Activated CD4-positive, alpha-beta T cell treated with anti-CD3 and anti-CD28 coated beads, Interleukin-2, amount 50 U/mL, for 48 hours (primary cell): ENCODE results near the gene TMEM233.

Experiments
- DNase-seq, 2 experiments: peaks; one replicate each; pipeline ENCODE4 v3.0.0-alpha.2; 2020

Gene TMEM233

DNA sequence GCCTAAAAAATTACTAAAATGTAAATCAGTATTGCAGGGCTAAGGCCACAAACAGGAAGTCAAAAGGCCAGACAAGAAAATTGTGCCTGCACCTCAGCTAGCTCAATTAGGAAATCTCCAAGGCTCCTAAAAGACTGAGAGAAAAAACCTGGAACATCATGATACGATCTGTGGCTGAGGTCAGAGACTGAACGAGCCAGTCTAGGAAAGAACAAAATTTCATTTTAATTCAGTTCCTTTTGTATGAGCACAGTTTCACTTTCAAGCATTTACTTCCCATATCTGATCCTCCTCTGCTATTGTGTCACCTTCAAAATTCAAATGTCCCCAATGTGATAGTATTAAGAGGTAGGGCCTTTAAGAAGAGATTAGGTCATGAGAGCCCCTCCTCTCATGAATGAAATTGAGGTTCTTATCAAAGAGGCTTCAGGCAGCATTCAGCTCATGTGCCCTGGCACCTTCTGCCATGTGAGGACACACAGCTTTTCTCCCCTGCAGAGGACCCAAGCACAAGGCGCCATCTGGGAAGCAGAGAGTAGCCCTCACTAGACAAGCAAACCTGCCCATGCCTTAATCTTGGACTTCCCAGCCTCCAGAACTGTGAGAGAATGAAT lies 89.2 kb downstream of the TMEM233 start:
- DNase-seq: no peak

GRCh38 chr12:119683413-119683812 lies 89.8 kb downstream of the TMEM233 start:
- no peak for DNase-seq

- DNase-seq: no peak
These were observed 90.2 kb downstream of the TMEM233 start for GRCh38 chr12:119683816-119684215.

GRCh38 chr12:119684711-119685369 lies 91.3 kb downstream of the TMEM233 start:
- no peak for DNase-seq

DNA sequence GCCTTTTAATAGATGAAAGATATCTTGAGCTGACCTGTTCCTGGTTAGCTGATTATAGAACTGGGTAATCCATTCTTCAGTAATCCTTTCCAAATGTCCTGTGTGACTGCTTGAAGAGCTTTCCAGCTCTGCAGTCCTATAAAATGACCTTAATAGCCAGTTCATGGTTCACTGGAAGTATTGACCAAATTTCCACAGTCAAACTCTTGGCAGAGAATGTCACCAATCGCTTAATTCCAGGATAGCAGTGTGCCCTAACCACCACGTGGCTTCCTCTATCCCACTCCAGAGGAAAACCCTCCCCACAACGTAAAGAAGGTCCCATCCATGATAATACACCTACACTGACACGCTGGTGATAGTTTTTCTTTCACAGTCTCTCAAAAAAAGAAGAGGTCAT lies 91.8 kb downstream of the TMEM233 start:
- no peak for DNase-seq

- no peak for DNase-seq
These were observed 92.8 kb downstream of the TMEM233 start for GRCh38 chr12:119686355-119686754.

DNA sequence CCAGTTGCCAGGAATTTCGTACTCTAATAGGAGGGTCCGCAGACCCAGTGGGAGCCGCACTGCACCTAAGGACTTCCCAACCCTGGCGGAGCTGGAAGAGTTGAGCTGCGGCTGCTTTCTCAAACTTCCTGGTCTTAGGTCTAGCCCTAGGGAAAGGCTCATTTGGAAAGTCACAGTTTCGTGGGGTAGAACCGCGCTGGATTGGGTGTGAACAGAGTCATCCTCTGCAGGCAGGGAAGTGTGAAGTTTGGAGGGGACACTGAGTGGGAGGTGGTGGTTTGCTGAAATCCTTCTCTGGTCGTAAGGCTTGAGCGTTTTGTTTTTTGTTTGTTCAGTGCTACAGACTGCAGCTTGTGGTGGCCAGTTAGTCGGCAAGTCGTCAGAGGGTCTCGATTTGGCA lies 93.2 kb downstream of the TMEM233 start:
- DNase-seq: no peak

DNA sequence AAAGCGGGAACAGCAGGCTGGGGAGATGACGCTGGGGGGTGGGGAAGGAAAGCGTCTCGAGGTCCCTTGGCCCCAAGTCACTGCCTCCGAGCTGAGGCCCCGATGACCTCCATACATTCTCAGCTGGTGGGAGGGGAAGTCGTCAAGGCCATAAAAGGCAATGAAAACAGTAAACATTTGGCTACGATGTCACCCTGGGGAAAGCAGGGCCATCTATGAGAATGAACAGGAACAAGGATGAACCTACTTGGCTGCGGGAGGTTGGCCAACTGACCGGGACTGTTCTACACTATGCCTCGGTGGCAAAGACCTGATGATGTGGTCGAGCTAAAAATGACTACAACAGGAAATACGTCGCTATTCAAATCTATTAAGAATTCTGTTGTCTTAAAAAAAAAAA lies 93.8 kb downstream of the TMEM233 start:
- DNase-seq: no peak

- DNase-seq: no peak
These were observed 94.3 kb downstream of the TMEM233 start for GRCh38 chr12:119687879-119688278.

DNA sequence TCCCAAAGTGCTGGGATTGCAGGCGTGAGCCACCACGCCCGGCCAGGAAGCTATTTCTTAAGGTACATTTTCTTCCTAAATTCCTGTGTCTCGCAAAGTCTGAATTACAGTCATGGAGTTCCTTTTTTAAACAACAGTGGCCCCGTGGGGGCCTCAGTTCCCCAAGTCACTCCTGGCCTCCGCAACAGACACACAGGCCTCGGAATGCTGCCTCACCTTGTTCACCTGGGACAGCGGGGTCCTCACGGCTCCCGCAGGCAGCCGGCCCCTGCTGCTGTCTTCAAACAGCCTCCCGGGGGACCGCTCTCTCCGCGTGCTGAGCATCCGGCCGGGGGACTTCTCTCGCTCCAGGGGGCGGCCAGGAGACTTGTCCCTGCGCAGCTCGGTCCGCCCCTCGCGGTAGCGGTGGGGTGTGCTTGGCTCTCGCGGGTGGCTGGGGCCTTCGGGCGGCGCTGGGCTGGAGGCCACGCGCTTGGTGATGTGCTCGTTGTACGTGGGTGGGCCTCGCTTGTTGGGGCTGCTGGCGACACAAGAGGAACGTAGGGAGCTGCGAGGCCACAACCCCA lies 96.4 kb downstream of the TMEM233 start:
- DNase-seq: no peak

DNA sequence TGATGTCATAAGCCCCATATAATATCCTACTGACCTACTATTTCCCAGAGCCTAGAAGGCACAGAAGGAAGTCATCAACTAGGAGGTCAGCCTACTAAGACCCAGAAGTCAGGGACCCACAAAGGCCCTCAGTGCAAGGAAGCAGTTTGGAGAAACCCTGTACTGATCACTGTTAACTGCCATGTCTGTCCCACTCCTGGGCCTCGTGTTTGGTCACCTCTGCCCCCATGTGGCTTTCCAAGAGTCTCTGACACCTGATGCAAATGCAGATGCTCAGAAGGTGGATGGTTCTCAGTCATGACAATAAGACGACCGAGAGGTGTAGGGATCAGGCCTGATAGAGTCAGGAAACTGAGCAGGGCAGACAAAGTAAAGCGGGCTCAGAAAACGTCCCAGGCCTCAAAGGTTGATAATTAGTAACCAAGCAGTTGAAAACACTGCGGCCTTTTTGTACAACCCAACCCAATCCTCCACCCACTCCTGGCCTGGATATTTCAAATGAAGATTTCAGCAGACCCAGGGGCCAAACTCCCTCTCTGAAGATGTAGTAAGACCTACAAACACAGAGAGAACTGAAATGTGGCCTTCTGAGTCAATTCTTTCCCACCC lies 97.7 kb downstream of the TMEM233 start:
- no peak for DNase-seq

- DNase-seq: no peak
These were observed 98.8 kb downstream of the TMEM233 start for GRCh38 chr12:119692410-119692809.
